DOHH2 (cell line): ENCODE data around the gene CNOT4.

Experiments
- CTCF ChIP-seq: fragments of 200-600 bp; sonication (generic); IDR thresholded peaks from one replicate; pipeline ENCODE4 v1.5.1; 2014; ENCODE audit warnings: antibody characterized with exemption, mild to moderate bottlenecking, low read depth, low read length; ENCODE audit not compliant: poor library complexity, severe bottlenecking
- EZH2phosphoT487 ChIP-seq: fragments of 200-600 bp; sonication (generic); IDR thresholded peaks from 2 replicates; pipeline ENCODE4 v1.6.1; 2017; ENCODE audit warnings: borderline replicate concordance, mild to moderate bottlenecking, antibody characterized with exemption, low read length, moderate library complexity, mixed read lengths

GRCh38 chr7:135386181-135386580 is 123.7 kb downstream of the CNOT4 start:
- TF ChIP-seq CTCF (no peak), EZH2phosphoT487 (no peak)
